Colonic mucosa (tissue), 4 donors: ENCODE results near the gene DOCK2. TPM values are rescaled to one million over a fixed set of nuclear protein-coding genes. Genes with fewer than 3 reads are reported as not detected.

Source experiments
- DNase-seq: peaks from one replicate; pipeline ENCODE4 v3.0.0-alpha.2; 2020
- H3K27ac ChIP-seq: fragments of 200-600 bp; one replicate; pipeline ENCODE4 v1.8.0; 2021
- H3K27me3 ChIP-seq: fragments of 200-600 bp; one replicate; pipeline ENCODE4 v1.8.0; 2021
- H3K36me3 ChIP-seq: fragments of 200-600 bp; one replicate; pipeline ENCODE4 v1.8.0; 2021
- H3K4me1 ChIP-seq: fragments of 200-600 bp; one replicate; pipeline ENCODE4 v1.8.0; 2021; ENCODE audit warnings: mild to moderate bottlenecking
- H3K4me3 ChIP-seq: fragments of 200-600 bp; one replicate; pipeline ENCODE4 v1.8.0; 2021
- H3K9ac ChIP-seq, 2 donors: one replicate each; pipeline ENCODE4 v1.7.0; 2013; ENCODE audit warnings: control low read depth in 2 of 2, low read depth in 2 of 2, low read length in 2 of 2
- H3K9me3 ChIP-seq: fragments of 200-600 bp; one replicate; pipeline ENCODE4 v1.8.0; 2021
- intact Hi-C: fragments of 100-400 bp; cut with DNase I; formaldehyde crosslinking; loops from one replicate; pipeline ENCODE4 v1.14.1; 2022
- total RNA-seq, 2 donors: library from RNA; stranded (reverse); fragmentation: NEBNext Ultra II Directional in 1 of 2; extraction: Animal tissue kit (Norgen Biotek cat#: 25700) in 1 of 2; gene quantifications; one replicate each; pipeline ENCODE4 v1.2.1, GENCODE V29; 2021
- TF ChIP-seq, protein P1 (sequence below): fragments of 200-600 bp; IDR thresholded peaks from one replicate; pipeline ENCODE4 v1.8.0; 2022; ENCODE audit warnings: antibody characterized with exemption, mild to moderate bottlenecking
- donor health status: healthy.
- donor health status: DM: no; HTN: no; CAD: no.
- donor health status: DM: no; HTN: no; CAD: no.

DOCK2 gene
- total RNA-seq, 2 donors from 2014 or later: 4.8 to 6.0 TPM

DNA sequence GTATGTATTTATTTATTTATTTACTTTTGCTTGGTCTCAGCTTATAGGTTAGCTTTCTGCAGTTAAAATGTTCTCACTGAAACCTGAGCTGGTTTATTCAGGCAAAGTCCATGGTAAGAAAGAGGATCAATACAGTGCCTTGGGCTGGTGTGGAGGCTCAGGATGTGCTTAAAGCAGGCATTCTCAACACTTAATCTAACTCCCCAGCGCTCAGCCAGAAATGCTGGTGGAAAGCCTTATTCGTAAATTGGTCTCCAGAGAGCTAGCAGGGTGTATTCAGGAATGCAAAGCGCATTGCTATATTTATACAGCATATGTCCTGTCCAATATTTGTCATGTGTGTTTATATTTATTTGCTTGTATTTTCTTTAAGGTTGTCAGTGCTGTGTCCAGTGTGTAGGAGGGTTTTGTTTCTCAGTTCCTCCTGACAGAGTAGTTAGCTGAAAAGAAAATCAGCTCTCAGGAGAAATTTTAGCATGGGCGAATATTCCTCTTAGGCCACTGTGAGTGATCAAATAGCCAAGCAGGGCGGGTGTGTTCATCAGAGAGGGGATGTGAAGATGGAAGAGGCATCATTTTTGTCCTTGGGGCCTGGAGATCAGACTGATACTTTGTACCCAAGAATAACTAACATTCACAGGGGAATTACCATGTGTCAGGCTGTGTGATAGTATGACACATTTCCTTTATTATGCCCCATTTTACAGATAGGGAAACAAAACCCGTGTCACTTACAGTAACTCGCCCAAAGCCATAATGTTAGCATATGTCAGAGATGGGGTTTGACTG is 65.8 kb downstream of the DOCK2 start:
- Histone ChIP-seq H3K36me3 (no peaks in the 10 kb centered on the region), H3K4me1 (no peaks in the 10 kb centered on the region), H3K27ac (no peak overlapping the region), H3K4me3 (no peak overlapping the region), H3K9ac (peak overlapping the region in 1 of 2 donors; percentile 2), H3K9me3 (no peaks in the 10 kb centered on the region), H3K27me3 (no peaks in the 10 kb centered on the region)
- TF ChIP-seq, protein P1, sequence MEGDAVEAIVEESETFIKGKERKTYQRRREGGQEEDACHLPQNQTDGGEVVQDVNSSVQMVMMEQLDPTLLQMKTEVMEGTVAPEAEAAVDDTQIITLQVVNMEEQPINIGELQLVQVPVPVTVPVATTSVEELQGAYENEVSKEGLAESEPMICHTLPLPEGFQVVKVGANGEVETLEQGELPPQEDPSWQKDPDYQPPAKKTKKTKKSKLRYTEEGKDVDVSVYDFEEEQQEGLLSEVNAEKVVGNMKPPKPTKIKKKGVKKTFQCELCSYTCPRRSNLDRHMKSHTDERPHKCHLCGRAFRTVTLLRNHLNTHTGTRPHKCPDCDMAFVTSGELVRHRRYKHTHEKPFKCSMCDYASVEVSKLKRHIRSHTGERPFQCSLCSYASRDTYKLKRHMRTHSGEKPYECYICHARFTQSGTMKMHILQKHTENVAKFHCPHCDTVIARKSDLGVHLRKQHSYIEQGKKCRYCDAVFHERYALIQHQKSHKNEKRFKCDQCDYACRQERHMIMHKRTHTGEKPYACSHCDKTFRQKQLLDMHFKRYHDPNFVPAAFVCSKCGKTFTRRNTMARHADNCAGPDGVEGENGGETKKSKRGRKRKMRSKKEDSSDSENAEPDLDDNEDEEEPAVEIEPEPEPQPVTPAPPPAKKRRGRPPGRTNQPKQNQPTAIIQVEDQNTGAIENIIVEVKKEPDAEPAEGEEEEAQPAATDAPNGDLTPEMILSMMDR: no peak
- intact Hi-C loops: no loop called here
- no peak for DNase-seq

- no peaks in the 10 kb centered on the region for H3K27me3 ChIP-seq
- H3K27ac ChIP-seq: no peak overlapping the region
- no peak overlapping the region for H3K9ac ChIP-seq
- H3K4me1 ChIP-seq: no peaks in the 10 kb centered on the region
- H3K4me3 ChIP-seq: no peak overlapping the region
- no peak for DNase-seq
- intact Hi-C loops: no loop called here
- H3K36me3 ChIP-seq: no peaks in the 10 kb centered on the region
- no peaks in the 10 kb centered on the region for H3K9me3 ChIP-seq
- TF ChIP-seq, protein P1: no peak
Measured at GRCh38 chr5:169703813-169704212, 66.7 kb downstream of the DOCK2 start.

GRCh38 chr5:169705322-169705721 is 68.2 kb downstream of the DOCK2 start:
- TF ChIP-seq, protein P1: no peak
- Histone ChIP-seq H3K4me1 (no peaks in the 10 kb centered on the region), H3K9ac (no peak overlapping the region), H3K27me3 (no peaks in the 10 kb centered on the region), H3K27ac (no peak overlapping the region), H3K36me3 (no peaks in the 10 kb centered on the region), H3K4me3 (no peak overlapping the region), H3K9me3 (no peaks in the 10 kb centered on the region)
- no peak for DNase-seq
- intact Hi-C loops: no loop called here

DNA sequence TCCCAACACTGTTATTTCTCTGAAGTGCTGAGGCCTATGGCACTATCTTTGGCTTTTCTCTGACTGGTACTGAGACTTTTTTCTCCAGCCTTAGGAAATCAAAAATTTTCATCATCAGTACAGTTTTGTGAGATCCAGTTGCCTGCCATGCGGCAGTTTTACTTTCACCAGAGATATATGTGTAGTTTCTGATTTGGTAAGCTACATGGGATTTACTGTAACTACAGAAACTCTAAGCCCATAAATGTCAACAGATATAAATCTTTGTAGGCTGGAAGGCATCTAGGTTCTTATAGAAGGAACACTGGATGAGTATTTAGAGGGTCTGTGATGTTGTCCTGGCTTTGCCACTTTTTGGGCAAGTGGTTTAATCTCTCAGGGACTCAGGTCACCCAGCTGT is 69.0 kb downstream of the DOCK2 start:
- no peaks in the 10 kb centered on the region for H3K36me3 ChIP-seq
- H3K27me3 ChIP-seq: no peaks in the 10 kb centered on the region
- intact Hi-C loops: no loop called here
- H3K9ac ChIP-seq: no peak overlapping the region
- DNase-seq: no peak
- no peaks in the 10 kb centered on the region for H3K4me1 ChIP-seq
- H3K9me3 ChIP-seq: no peaks in the 10 kb centered on the region
- TF ChIP-seq, protein P1: no peak
- H3K4me3 ChIP-seq: no peak overlapping the region
- no peak overlapping the region for H3K27ac ChIP-seq

DNA sequence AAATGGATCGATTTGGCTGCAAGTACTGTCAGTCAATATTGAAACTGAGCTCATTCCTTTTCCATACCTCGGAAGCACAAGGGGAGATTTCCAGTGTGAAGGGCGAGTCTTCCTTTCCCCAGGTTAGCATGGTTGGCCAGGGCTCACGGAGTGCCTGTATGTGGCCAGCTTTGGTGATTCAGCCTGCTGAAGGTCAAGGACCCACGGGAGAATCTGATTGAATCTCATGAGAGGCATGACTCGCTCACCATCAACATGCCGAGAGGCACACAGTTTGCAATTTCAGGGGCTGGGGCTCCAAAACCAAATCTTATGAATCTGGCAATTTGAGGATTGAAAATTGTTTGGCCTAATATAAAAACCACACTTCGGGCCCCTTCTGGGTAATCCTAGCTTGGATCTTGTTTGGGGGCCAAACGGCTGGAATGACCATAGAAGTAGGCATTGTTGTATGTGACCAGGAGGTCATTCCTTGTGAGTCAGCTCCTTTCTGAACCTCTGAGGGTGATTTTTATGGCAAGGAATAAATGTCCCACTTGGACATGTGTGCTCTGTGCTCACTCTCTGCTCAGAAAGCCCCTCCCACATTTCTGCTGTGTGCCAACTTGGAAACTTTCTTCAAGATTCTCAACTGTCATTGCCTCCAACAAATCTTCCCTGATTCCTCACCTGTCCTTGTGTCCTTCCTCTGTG is 69.8 kb downstream of the DOCK2 start:
- H3K27ac ChIP-seq: no peak overlapping the region
- no peak overlapping the region for H3K4me3 ChIP-seq
- no peak for DNase-seq
- no peaks in the 10 kb centered on the region for H3K9me3 ChIP-seq
- H3K27me3 ChIP-seq: no peaks in the 10 kb centered on the region
- intact Hi-C loops: no loop called here
- TF ChIP-seq, protein P1: no peak
- no peak overlapping the region for H3K9ac ChIP-seq
- H3K36me3 ChIP-seq: no peaks in the 10 kb centered on the region
- H3K4me1 ChIP-seq: no peaks in the 10 kb centered on the region
